22Rv1 (cell line): ENCODE data around the gene DDI2.

Experiments used
- H3K27ac ChIP-seq: fragments of 450-650 bp; 2 replicates; pipeline ENCODE4 v1.5.1; 2017
- ZFX ChIP-seq: fragments of 450-650 bp; IDR thresholded peaks from 2 replicates; pipeline ENCODE4 v1.6.1; 2017; ENCODE audit warnings: antibody characterized with exemption, borderline replicate concordance
- TF ChIP-seq, protein P1 (sequence below): fragments of 450-650 bp; IDR thresholded peaks from 2 replicates; pipeline ENCODE4 v1.5.1; 2017; ENCODE audit warnings: mild to moderate bottlenecking

Gene DDI2

DNA sequence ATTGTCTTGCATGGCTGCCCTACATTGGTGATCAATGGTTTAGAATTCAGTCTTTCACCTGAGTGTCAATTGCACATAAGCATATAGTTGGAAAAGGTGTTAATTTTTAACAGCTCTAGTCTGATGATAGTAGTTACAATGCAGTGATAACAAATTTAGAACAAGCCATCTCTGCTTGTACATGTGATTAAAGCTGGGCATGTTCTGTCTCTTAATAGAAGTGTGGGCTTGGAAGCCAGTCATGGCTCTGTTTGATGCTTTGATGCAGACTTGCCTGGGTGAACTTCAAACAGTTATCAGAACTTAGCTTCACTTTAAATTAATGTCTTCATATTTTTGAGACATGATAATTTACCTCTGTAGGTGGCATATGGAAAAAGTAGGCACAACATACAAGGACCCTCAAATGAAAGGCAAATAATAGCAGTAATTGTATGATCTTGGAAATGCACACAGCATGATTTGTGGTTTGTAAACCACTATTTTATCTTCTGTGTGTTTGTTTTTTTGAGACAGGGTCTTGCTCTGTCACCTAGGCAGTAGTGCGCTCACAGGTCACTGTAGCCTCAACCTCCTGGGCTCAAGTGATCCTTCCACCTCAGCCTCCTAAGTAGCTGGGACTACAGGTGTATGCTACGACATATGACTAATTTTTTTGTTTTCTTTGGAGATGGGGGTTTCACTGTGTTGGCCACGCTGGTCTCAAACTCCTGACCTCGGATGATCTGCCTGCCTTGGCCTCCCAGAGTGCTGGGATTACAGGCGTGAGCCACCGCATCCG, 3.8 kb downstream of the DDI2 start:
- no peak overlapping the region for H3K27ac ChIP-seq
- TF ChIP-seq ZFX = no peak
- TF ChIP-seq, protein P1, sequence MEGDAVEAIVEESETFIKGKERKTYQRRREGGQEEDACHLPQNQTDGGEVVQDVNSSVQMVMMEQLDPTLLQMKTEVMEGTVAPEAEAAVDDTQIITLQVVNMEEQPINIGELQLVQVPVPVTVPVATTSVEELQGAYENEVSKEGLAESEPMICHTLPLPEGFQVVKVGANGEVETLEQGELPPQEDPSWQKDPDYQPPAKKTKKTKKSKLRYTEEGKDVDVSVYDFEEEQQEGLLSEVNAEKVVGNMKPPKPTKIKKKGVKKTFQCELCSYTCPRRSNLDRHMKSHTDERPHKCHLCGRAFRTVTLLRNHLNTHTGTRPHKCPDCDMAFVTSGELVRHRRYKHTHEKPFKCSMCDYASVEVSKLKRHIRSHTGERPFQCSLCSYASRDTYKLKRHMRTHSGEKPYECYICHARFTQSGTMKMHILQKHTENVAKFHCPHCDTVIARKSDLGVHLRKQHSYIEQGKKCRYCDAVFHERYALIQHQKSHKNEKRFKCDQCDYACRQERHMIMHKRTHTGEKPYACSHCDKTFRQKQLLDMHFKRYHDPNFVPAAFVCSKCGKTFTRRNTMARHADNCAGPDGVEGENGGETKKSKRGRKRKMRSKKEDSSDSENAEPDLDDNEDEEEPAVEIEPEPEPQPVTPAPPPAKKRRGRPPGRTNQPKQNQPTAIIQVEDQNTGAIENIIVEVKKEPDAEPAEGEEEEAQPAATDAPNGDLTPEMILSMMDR = no peak

DNA sequence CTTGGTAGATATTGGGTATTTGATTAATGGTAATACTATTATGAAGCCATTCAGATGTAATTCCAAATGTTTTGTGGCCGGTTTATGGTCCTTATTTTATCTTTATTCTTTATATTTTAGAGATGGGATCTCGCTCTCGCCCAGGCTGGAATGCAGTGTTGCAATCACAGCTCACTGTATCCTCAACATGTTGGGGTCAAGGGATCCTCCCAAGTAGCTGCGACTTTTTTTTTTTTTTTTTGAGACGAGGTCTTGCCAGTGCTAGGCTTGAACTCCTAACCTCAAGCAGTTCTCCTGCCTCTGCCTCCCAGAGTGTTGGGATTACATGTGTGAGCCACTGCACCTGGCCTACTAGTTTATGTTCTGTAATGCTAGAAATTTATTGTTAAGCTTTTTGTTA, 4.7 kb downstream of the DDI2 start:
- H3K27ac ChIP-seq = no peak overlapping the region
- TF ChIP-seq ZFX = no peak
- TF ChIP-seq, protein P1 = no peak

DNA sequence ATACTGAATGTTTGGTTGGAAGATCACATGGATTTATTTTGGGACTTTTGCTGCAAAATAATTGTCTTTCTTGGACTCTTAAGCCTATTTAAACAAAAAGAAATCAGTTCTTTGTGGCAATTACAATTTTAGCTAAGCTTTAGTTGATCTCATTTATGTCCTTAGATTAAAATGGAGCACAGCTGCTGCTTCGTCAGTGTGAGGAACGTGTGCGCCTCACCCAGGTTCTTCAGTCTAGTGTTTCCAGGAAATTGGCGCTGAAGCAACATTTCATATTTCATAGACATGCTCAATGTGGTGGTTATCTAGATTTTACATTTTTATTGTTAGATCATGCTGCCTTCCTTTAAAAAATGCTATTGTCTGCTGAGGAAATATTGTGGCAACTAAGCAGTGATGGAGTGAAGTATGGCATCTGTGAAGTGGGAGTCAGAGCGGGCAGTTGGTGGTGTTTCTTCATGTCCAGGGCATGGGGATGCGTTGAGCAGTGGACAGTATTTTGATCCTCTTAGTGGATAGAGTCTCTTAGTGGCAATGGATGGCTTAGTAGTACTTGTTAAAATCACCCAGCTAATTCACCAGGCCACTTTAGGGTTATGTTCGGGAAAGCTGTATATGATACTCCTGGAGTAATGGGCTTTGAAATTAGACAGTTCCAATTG, 5.6 kb downstream of the DDI2 start:
- no peak overlapping the region for H3K27ac ChIP-seq
- TF ChIP-seq, protein P1 = no peak
- TF ChIP-seq ZFX = no peak

DNA sequence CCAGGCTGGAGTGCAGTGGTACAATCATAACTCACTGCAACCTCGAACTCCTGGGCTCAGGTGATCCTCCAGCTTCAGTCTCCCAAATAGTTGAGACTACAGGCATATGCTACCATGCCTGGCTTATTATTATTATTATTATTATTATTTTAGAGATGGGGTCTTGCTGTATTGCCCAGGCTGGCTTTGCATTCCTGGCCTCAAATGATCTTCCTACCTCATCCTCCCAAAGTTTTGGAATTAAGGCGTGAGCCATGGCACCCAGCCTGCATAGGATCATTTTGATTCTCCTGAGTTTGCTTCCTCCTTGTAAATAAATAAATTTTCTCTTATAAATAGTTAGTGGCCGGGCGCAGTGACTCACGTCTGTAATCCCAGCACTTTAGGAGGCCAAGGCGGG, 6.2 kb downstream of the DDI2 start:
- no peak overlapping the region for H3K27ac ChIP-seq
- no peak for TF ChIP-seq ZFX
- TF ChIP-seq, protein P1 = no peak

DNA sequence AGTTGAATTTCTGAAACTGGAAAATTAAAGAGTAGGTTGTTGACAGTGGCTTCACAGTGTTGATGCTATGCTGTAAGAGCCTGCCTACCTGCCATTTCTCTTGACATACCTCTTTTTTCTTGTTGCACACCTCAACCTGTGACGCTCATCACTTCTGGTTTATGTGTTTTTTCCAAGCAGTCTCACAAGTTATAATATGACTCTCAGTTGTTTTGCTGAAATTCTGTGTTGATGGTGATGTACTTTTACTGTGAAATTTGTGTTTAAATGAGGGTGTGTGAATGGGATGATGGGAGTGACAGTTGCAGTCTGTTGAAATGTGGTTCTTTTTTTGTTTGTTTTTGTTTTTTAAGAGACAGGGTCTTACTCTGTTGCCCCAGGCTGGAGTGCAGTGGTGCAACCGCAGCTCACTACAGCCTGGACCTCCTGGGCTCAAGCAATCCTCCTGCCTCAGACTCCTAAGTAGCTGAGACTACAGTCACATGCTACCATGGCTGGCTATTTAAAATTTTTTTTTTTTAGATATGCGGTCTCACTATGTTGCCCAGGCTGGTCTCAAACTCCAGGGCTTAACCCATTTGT, 7.0 kb downstream of the DDI2 start:
- H3K27ac ChIP-seq = no peak overlapping the region; the same call in 1 of the 2 replicates
- no peak for TF ChIP-seq ZFX
- TF ChIP-seq, protein P1 = no peak

DNA sequence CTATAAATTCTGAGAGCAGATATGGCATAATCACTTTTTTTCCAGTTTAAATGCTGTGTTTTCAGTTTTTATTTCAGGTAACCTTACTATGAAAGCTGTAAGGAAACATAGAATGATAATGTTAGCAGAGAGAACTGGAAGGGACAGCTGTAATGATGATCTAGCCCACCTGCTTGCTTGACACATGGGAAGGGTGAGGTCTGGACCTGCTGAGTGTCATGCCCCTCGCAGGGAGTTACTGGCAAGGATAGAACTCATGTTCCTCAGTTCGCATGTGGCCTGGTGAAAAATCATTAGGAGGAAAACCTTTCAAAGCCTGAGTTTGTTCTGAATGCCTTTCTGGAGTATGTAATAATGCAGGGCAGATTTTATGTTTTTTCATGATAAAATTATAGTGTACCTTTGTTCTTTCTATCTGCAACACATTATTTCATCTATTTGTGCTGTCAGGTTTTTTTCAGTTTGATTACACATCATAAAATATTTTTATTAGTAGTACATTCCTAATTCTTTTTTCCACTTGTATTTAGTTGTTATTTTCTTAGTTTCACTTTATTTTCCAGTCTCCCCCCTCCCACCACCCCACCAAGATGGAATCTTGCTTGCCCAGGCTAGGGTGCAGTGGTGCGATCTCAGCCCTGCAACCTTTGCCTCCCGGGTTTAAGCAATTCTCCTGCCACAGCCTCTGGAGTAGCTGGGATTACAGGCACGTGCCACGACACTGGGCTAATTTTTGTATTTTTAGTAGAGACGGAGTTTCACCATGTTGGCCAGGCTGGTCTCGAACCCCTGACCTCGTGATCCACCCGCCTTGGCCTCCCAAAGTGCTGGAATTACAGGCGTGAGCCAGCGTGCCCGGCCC, 8.0 kb downstream of the DDI2 start:
- H3K27ac ChIP-seq = peak overlapping the region; percentile 46
- TF ChIP-seq ZFX = no peak
- TF ChIP-seq, protein P1 = no peak
